HCT116 (cell line): ENCODE data around the gene ADAD2.

ENCODE experiments used
- CTCF ChIP-seq, 3 experiments: fragments of 200-600 bp in 1 of 3; sonication (generic) in 1 of 3; IDR thresholded peaks in 2 of 3; conservative IDR thresholded peaks in 1 of 3; 2 replicates each; pipeline ENCODE4 v1.5.1; 2012 to 2017; ENCODE audit warnings: low read depth in 2 of 3, low read length in 2 of 3, antibody characterized with exemption in 1 of 3, borderline replicate concordance in 1 of 3, control low read depth in 1 of 3, mild to moderate bottlenecking in 1 of 3, mixed read lengths in 1 of 3, mixed run types in 1 of 3, moderate library complexity in 1 of 3; ENCODE audit not compliant: insufficient read depth in 1 of 3
- EZH2 ChIP-seq: fragments of 200-600 bp; sonication (generic); IDR thresholded peaks from 2 replicates; pipeline ENCODE4 v1.6.1; 2017; ENCODE audit warnings: antibody characterized with exemption, mixed run types
- POLR2A ChIP-seq: IDR thresholded peaks from 2 replicates; pipeline ENCODE4 v1.7.0; 2011; ENCODE audit warnings: borderline replicate concordance; ENCODE audit not compliant: insufficient read depth, insufficient read length; ENCODE audit errors: extremely low read depth
- RAD21 ChIP-seq: IDR thresholded peaks from 2 replicates; pipeline ENCODE4 v1.6.1; 2012; ENCODE audit warnings: low read depth, mild to moderate bottlenecking
- REST ChIP-seq: IDR thresholded peaks from 2 replicates; pipeline ENCODE4 v1.6.1; 2012; ENCODE audit warnings: low read depth
- SP1 ChIP-seq: IDR thresholded peaks from 2 replicates; pipeline ENCODE4 v1.6.1; 2012; ENCODE audit warnings: low read depth
- ZNF274 ChIP-seq: fragments of 200-500 bp; sonication (Bioruptor generic); IDR thresholded peaks from 2 replicates; pipeline ENCODE4 v1.6.1; 2014; ENCODE audit warnings: mild to moderate bottlenecking, low read depth, low read length, inconsistent platforms

DNA sequence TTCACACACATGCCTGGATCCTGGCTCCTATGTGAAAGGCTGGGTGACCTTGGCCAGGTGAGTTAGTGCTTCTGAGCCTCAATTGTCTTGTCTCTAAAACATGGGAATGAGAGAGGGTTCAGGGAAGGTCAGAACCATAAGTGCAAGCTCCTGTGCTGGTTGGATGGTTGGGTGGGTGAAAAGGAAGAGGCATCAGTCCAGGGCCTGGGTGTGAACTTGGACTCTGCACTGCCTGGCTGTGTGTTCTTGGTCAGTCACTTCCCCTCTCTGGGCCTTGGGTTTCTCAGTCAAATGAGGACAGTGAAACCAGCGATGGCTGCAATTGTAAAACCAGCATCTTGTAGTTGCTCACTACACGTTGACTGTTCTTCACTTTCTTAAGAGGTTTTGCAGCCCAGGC, 49.5 kb downstream of the ADAD2 start:
- TF ChIP-seq ZNF274, result no peak
- TF ChIP-seq POLR2A, result no peak
- TF ChIP-seq CTCF (IDR thresholded peaks at IDR 0.05 in 2 of 3, conservative IDR thresholded peaks at IDR 0.05 in 1 of 3; ENCODE audit: borderline replicate concordance in 1 of 3, insufficient read depth in 1 of 3, low read depth in 2 of 3, low read length in 2 of 3), result no peak
- no peak for TF ChIP-seq RAD21
- TF ChIP-seq SP1, result no peak
- no peak for TF ChIP-seq EZH2
- TF ChIP-seq REST, result no peak
